ENCODE data around the gene LRRN2.

GRCh38 chr1:204704794-204705492 is 19.4 kb upstream of the LRRN2 start:
- TF ChIP-seq EP300 (conservative IDR thresholded peaks at IDR 0.05; ENCODE audit: poor library complexity, severe bottlenecking) = no peak
- TF ChIP-seq CTCF (IDR thresholded peaks at IDR 0.05; ENCODE audit: poor library complexity, severe bottlenecking) = no peak
